Muscle of arm (tissue), 12 donors: ENCODE results near the gene NRXN3. TPM values are rescaled to one million over a fixed set of nuclear protein-coding genes. Genes with fewer than 3 reads are reported as not detected.

Experiments
- DNase-seq: peaks from one replicate; pipeline ENCODE4 v3.0.0-alpha.2; 2013
- polyA plus RNA-seq, 12 donors: library from polyadenylated mRNA; unstranded; fragments of 120-200 nt; gene quantifications; one replicate each; pipeline ENCODE4 v1.2.1, GENCODE V29; 2013; ENCODE audit not compliant: insufficient read length in 12 of 12

Gene NRXN3
- polyA plus RNA-seq, 12 donors: 0.43 to 8.4 (median 1.2) TPM; not detected in 2

DNA sequence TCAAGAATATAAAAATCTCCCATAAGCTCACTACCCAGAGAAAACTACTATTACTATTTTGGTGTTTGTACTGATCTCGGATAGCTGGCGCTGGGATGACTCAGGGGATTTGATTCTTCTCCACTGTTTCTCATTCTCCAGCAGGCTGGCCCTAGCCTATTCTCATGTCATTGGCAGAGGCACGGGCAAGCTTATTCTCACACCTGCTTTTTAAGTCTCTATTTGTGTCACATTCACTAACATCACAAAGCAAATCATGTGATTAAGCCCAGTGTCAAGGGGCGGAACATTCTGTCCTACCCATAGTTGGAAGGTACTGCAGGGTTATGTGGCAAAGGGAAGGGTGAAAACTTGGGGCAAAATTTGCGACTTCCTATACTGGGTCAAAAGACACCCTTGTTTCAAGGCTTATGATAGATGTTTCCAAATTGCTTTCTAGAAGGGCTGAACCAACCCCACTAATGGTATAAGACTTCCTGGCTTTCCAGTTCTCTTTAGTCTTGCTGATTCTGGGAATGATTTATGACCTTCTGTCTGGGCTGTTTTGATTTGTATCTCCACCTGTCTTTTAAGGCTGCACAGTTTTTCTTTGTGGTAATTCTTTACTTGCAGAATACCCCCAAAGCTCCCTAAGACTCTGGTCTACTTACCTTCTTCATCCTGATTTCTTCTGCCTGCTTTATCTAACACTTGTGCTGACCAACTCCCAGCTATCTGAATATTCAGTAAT, 406.4 kb downstream of the NRXN3 start:
- no peak for DNase-seq

DNA sequence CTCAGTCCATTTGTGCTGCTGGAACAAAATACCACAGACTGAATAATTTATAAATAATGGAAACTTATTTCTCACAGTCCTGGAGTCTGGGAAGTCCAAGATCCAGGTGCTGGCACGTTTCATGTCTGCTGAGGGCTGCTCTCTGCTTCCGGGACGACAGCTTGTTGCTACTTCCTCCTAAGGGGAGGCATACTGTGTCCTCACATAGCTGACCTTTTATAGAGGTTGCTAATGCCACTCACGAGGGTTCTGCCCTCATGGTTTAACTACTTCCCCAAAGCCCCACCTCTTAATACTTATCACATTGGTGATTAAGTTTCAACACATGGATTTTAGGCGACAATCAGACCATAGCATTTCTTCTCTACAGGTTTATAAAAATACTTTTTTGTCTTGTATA, 411.1 kb downstream of the NRXN3 start:
- DNase-seq: no peak

GRCh38 chr14:78586681-78587080, 416.5 kb downstream of the NRXN3 start:
- DNase-seq: no peak

- no peak for DNase-seq
Measured at GRCh38 chr14:78588906-78589305, 418.7 kb downstream of the NRXN3 start.

DNA sequence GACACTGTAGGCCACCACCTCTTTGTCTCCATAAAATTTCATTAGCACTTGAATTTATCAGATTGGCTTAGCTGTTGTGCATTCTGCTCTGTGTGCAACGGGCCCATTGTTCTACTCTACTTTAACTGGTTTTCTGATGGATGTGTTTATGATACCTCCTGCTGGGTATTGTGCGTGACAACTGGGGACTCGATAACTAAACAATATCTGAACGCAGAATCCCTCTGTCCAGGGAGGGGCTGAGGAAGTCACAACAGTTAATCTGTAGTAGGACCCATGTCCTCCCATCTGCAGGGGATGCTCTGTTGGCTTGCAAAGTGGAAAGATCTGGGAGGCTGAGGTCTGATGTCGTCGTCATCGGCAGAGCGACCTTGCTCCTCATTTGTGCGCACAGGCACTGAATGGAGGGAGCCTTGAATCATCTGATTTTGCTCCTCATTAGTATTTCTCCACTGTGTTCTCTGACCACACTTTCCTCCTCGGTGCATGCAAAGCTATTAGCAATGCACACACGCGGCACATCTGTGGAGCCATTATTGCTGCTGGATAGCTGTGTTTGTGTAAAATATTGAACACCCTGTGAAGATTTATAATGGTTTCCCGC, 422.5 kb downstream of the NRXN3 start:
- DNase-seq: no peak

DNA sequence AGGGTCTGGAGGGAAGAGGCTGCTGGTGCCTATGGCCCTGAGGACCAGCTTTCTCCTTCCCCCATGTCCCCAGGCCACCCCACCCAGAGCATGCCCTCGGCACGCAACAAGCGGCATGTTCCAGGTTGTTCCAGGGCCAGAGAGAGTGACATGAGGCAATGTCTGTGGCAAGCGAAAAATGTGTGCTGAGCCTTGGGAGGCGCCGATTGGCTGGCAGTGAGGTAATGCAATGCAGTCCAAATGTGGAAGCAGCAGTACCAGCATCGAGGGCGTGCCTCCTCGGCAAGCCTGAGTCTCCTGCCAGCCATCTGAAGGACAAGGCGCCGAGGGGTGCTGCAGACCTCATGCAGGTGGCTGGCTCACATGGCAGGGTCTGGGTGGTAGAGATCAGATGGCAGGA, 423.8 kb downstream of the NRXN3 start:
- no peak for DNase-seq

- DNase-seq: no peak
Measured at GRCh38 chr14:78595797-78596196, 425.6 kb downstream of the NRXN3 start.

DNA sequence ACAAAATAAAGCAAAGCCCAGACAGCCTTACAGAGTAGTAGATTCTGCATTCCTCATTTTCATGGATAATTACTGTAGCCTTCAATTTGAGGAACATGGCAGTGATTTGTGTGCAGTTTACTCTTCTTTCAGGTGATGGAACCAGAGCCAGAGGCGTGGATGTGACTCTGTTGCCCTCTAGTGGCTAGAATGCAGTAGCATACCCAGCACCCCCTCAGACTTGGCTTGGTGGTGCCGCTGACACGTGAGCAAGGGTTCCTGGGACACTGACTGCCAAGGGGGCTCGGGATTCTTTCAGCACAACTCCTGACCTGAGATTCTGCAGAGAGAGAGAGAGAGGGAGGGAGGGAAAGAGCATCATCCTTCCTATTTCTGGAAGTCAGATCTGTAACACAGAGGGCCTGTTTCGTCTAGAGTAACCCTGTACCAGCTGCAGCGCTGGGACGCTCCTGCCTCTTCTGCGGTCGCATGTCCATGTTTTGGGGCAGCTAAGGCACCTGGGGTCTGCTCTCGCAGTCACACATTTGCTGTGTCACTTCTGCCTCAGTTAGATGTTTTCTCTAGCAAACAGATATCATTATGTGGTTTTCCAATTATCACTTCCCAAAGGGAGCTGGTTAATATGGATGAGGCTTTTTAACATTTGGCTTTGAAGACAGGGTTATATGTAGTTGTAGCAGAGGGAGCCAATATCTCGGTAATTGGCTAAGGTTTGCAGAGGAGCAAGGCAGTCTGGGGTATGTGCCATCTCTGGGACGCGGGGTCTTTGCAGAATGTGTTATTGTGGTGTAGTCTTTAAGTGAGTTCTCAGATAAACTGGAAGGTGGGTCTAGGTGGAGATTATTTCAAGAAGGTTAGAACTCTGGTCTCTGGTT, 428.1 kb downstream of the NRXN3 start:
- DNase-seq: peak; percentile 36

DNA sequence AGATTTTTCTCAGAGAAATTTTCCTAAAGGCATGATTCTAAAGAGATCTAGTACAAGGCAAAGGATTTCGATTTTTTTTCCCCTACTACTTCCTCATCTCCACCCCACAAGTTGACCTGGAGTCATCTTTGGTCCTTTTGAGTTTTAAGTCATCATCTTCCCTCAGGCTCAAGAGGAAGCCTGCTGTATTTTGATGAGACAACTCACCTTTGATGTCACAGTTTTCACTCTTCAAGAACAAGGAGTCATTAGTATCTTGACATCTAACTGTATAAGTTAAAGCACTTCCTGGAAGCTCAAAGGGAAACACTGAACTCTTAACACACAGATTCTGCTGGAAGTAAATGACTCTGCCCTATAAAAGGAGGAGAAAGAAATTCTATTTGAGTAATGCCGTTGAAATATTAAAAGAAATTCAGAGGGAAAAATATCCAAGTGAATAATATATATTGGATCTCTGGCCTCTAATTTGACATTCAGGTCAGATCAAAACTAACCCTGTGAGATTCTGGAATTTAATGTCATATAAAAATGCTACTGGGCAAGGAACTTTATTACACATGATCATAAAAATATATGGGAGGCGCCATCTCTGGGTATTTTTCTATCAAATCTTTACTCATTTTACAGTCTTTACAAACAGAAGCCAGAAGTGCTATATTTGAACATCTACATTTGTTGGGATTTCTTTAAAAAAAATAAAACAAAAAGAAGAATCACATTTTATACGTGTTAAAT, 435.0 kb downstream of the NRXN3 start:
- no peak for DNase-seq

GRCh38 chr14:78605897-78606500, 435.8 kb downstream of the NRXN3 start:
- DNase-seq: no peak

GRCh38 chr14:78608998-78609787, 439.0 kb downstream of the NRXN3 start:
- DNase-seq: no peak

- no peak for DNase-seq
Measured at GRCh38 chr14:78610994-78611393, 440.8 kb downstream of the NRXN3 start.

DNA sequence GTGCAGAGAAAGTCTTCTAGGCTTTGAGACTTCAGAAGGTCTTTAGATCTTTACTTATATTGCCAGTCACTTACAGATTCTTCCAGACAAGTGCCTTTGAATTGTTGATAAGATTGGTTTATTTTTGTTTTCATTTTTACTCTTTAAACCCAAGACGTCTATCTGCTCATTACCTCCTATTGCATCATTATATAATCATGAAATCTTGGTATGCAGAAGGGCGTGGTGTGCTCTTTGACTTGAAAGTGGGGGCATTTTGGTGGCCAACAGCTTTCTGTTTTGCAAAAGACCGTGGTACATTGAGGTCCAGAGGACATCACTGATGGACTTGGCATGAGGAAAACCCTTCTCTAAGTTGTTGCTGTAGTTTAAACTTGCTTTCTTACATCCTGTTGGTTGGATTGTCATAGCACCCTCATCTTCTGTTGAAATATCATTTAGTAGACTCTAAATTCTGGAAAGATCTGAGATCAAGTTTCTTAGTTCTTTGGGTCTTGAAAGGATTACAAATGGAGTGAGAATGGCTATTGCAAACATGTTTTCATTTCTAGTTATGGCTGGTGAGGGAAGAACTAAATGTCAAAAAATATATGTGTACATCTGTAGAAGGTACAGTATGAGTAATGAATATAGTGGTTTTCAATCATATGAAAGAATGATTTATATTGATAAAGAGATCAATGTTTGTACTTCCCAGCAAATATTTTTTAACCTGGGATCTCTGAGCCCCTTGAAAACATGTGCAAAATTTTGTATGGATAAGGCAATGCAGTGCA, 441.8 kb downstream of the NRXN3 start:
- DNase-seq: no peak

DNA sequence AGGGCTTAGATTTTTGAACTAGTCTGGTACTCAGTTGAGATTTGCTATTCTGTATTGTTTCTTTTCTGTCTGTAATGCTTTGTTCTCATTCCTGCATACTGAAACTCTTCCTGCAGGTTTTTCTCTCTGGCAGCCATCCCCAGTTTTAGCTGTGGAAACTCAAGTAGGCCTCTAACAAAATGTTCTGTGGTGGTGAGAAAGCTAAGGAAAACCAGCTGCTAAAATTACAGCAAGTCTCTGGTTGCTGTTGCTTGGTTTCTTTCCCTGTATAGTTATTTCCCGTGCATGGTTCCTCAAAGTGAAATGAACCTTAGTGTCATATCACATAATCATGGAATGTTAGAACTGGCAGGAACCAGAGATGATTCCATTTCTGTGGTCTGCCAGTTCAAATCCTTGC, 442.5 kb downstream of the NRXN3 start:
- DNase-seq: peak; percentile 4

GRCh38 chr14:78614593-78614992, 444.4 kb downstream of the NRXN3 start:
- DNase-seq: no peak

DNA sequence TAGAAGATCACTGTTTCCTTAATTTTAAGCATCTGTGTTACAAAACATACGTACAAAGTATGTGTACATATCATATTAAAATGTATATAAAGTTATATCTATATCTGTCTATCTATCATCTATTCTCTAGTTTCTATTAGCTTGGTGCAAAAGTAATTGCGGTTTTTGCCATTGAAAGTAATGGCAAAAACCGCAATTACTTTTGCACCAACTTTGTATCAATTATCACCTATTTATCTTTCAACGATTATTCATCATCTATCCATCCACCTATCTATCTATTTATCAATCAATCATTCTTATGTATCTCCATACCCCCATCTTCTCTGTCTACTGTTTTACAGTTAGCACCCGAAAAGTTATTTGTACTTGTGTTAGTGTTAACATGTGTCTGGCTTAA, 447.6 kb downstream of the NRXN3 start:
- DNase-seq: no peak

DNA sequence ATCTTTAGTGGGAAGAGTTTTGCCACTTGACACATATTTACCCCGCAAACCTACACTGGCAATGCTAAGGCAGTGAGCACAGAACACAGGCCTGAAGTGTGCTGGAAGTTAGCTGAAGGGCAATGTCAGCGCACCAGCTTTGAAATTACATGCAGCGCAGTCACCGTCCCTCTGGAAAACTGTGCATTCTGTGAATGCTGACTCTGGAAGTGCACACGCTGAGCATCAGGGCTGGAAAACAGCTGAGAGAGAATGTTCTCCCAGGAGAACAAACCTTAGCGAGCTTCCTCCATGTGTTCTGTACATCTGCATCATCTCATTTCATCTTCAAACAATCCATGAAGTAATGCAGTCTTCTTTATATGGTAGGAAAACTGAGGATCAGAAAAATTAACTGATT, 448.2 kb downstream of the NRXN3 start:
- DNase-seq: peak; percentile 15

DNA sequence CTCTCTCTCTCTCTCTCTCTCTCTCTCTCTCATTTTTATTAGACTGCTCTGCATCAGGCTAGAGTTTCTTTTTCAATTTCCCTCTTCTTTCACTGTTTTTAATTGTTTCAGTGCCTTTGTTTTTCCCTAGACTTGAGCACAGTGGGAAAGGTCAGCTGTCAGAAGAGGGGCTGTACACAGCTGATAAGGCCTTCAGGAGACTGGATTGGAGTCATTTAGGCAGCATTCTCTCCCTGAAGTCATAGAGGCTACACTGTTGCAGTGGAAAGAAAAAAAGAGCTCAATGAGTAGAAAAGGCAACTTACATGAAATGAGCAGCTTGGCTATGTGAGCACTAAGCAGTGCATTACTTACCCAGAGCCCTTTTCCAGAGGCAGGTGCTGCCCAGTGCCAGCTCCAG, 456.9 kb downstream of the NRXN3 start:
- DNase-seq: no peak

DNA sequence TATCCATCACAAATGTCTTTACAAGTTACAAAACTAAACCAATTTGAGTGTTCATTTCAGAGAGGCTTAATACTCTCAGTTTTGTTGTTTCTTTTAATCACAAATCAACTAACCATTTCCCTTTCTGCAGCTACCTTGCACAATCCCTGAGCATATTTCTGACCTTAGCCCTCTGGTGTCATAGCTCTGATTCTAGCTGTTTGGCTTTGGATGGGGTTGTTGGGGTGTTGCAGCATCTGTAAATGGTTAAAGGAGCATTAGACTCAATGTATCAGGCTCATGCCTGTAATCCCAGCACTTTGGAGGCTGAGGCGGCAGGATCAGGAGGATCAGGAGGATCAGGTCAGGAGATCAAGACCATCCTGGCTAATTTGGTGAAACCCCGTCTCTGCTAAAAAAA, 461.4 kb downstream of the NRXN3 start:
- no peak for DNase-seq

DNA sequence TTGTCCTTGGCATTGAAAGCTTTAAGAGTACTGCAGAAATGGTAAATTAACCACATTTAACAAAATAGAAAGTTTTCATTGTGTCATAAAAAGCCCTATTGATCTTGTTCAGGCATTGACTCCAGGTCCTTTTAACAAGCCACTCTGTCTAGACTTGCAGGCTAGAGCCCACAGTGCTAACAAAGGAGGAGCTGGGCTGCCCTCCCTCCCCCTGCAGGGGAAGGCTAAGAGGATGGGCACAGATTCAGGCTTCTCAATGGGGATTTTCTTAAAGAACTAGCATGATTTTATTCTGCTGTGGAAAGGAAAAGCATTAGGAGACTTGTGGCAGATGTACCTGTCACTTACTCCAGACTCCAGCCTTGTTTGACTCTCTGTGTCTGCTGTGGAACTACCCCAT, 463.6 kb downstream of the NRXN3 start:
- DNase-seq: no peak
